Keratinocyte (primary cell): ENCODE data around the gene GRK5. TPM values are rescaled to one million over a fixed set of nuclear protein-coding genes. Genes with fewer than 3 reads are reported as not detected.

Experiments used
- DNase-seq: peaks from one replicate; pipeline ENCODE4 v3.0.0-alpha.2; 2011; ENCODE audit warnings: low read depth, missing footprints, low spot score
- FAIRE-seq: peaks from 2 replicates; lab custom pipeline; 2011; peaks lifted over from hg19 to GRCh38; lab: Jason Lieb, UNC
- H2AFZ ChIP-seq: 2 replicates; pipeline ENCODE4 v1.6.0; 2012; ENCODE audit warnings: low read length, control low read depth, inconsistent platforms; ENCODE audit not compliant: control insufficient read depth
- H3K27ac ChIP-seq: 2 replicates; pipeline ENCODE4 v1.5.1; 2011; ENCODE audit warnings: low read length; ENCODE audit not compliant: control insufficient read depth, insufficient read depth
- H3K27me3 ChIP-seq: 3 replicates; pipeline ENCODE4 v1.6.0; 2011; ENCODE audit warnings: low read length; ENCODE audit not compliant: control insufficient read depth, insufficient read depth; ENCODE audit errors: extremely low read depth
- H3K36me3 ChIP-seq, 2 experiments: 2 replicates in 1 of 2; 3 replicates in 1 of 2; pipeline ENCODE4 v1.5.1; 2011; ENCODE audit warnings: low read length in 2 of 2, mild to moderate bottlenecking in 1 of 2; ENCODE audit not compliant: control insufficient read depth in 2 of 2, insufficient read depth in 2 of 2; ENCODE audit errors: extremely low read depth in 1 of 2
- H3K4me1 ChIP-seq: 3 replicates; pipeline ENCODE4 v1.5.1; 2011; ENCODE audit warnings: low read length; ENCODE audit not compliant: control insufficient read depth, insufficient read depth; ENCODE audit errors: extremely low read depth
- H3K4me2 ChIP-seq: 3 replicates; pipeline ENCODE4 v1.6.0; 2011; ENCODE audit warnings: low read depth, low read length; ENCODE audit not compliant: control insufficient read depth, insufficient read depth; ENCODE audit errors: extremely low read depth
- H3K4me3 ChIP-seq, 3 experiments: fragments of 200-600 bp in 1 of 3; sonication (generic) in 1 of 3; 2 replicates in 2 of 3; 3 replicates in 1 of 3; pipeline ENCODE4 v1.5.1; 2011 to 2016; ENCODE audit warnings: low read length in 3 of 3, mild to moderate bottlenecking in 3 of 3, control low read depth in 2 of 3, inconsistent platforms in 1 of 3, low read depth in 1 of 3, mixed read lengths in 1 of 3, mixed run types in 1 of 3, moderate library complexity in 1 of 3; ENCODE audit not compliant: control insufficient read depth in 2 of 3, insufficient read depth in 2 of 3; ENCODE audit errors: extremely low read depth in 1 of 3
- H3K79me2 ChIP-seq: 2 replicates; pipeline ENCODE4 v1.6.0; 2012; ENCODE audit warnings: low read length; ENCODE audit not compliant: control insufficient read depth, insufficient read depth
- H3K9ac ChIP-seq: 3 replicates; pipeline ENCODE4 v1.6.0; 2011; ENCODE audit warnings: low read length; ENCODE audit not compliant: control insufficient read depth, insufficient read depth; ENCODE audit errors: extremely low read depth
- H3K9me1 ChIP-seq: 3 replicates; pipeline ENCODE4 v1.6.0; 2011; ENCODE audit warnings: low read length; ENCODE audit not compliant: control insufficient read depth, insufficient read depth; ENCODE audit errors: extremely low read depth
- H3K9me3 ChIP-seq: 2 replicates; pipeline ENCODE4 v1.5.1; 2012; ENCODE audit warnings: low read depth, low read length; ENCODE audit not compliant: control insufficient read depth
- H4K20me1 ChIP-seq: 3 replicates; pipeline ENCODE4 v1.6.0; 2011; ENCODE audit warnings: low read length; ENCODE audit not compliant: control insufficient read depth, insufficient read depth; ENCODE audit errors: extremely low read depth
- CTCF ChIP-seq, 3 experiments: IDR thresholded peaks in 1 of 3; conservative IDR thresholded peaks in 1 of 3; optimal IDR thresholded peaks in 1 of 3; 2 replicates in 2 of 3; 3 replicates in 1 of 3; pipeline versions ENCODE3 to v1.5.1; 2011; ENCODE audit warnings: low read length in 3 of 3, mild to moderate bottlenecking in 3 of 3, moderate library complexity in 2 of 3, control low read depth in 1 of 3, inconsistent platforms in 1 of 3; ENCODE audit not compliant: insufficient read depth in 2 of 3; ENCODE audit errors: extremely low read depth in 1 of 3
- EZH2 ChIP-seq: IDR thresholded peaks from one replicate; pipeline ENCODE4 v1.6.1; 2012; ENCODE audit warnings: inconsistent platforms, mild to moderate bottlenecking, low read length, moderate library complexity
- dilution Hi-C: fragments of 300-500 bp; cut with MboI; formaldehyde crosslinking; loops from one replicate; pipeline ENCODE4 v1.7.0; 2020; ENCODE audit warnings: low sequenced_read_pairs; ENCODE audit not compliant: extremely low pct_ligation_motif_present
- polyA plus RNA-seq, 5 experiments: library from polyadenylated mRNA; depleted of rRNA in 3 of 5; stranded (reverse) in 3 of 5; stranded (forward) in 1 of 5; unstranded in 1 of 5; fragments of >200 nt; gene quantifications; 1 replicate in 1 of 5; 2 replicates in 3 of 5; 3 replicates in 1 of 5; pipeline versions ENCODE4 v1.2.1 to v1.2.3, GENCODE V29; 2011 to 2012; ENCODE audit warnings: missing spikeins in 2 of 5, low read depth in 1 of 5, low replicate concordance in 1 of 5

The GRK5 gene
- polyA plus RNA-seq, 1 donor (not counting 4 experiments of a cell fraction or from before 2014, with no cell fraction given) = 7.6 TPM

- Histone ChIP-seq H3K27me3 (no peaks in the 10 kb centered on the region), H3K9ac (no peak overlapping the region), H3K79me2 (no peaks in the 10 kb centered on the region), H2AFZ (no peak overlapping the region), H3K36me3 (no peaks in the 10 kb centered on the region), H3K4me3 (peak overlapping the region in 1 of 3 experiments; percentile 36), H3K4me2 (peak overlapping the region; percentile 60), H3K4me1 (peaks cover 46% of the 10 kb centered on the region), H3K9me3 (no peaks in the 10 kb centered on the region), H4K20me1 (no peaks in the 10 kb centered on the region), H3K9me1 (peaks cover 2% of the 10 kb centered on the region), H3K27ac (peak overlapping the region; percentile 83)
- DNase-seq (no peak), FAIRE-seq (peak; percentile 44)
- TF ChIP-seq EZH2 (no peak), CTCF (optimal IDR thresholded peaks at IDR 0.05 in 1 of 3, IDR thresholded peaks at IDR 0.05 in 1 of 3, conservative IDR thresholded peaks at IDR 0.05 in 1 of 3; ENCODE audit: extremely low read depth in 1 of 3, insufficient read depth in 2 of 3, low read length in 3 of 3) (no peak)
- dilution Hi-C loops = no loop called here
Measured at GRCh38 chr10:119306986-119307392, 99.6 kb downstream of the GRK5 start.

- Histone ChIP-seq H3K4me2 (no peak overlapping the region), H3K9me1 (peaks cover 2% of the 10 kb centered on the region), H3K4me3 (no peak overlapping the region), H3K36me3 (no peaks in the 10 kb centered on the region), H3K9me3 (no peaks in the 10 kb centered on the region), H2AFZ (no peak overlapping the region), H3K27ac (no peak overlapping the region), H4K20me1 (no peaks in the 10 kb centered on the region), H3K4me1 (peaks cover 46% of the 10 kb centered on the region), H3K27me3 (no peaks in the 10 kb centered on the region), H3K9ac (no peak overlapping the region), H3K79me2 (peaks cover 2% of the 10 kb centered on the region)
- dilution Hi-C loops = no loop called here
- TF ChIP-seq EZH2 = no peak
- TF ChIP-seq CTCF (optimal IDR thresholded peaks at IDR 0.05 in 1 of 3, IDR thresholded peaks at IDR 0.05 in 1 of 3, conservative IDR thresholded peaks at IDR 0.05 in 1 of 3; ENCODE audit: extremely low read depth in 1 of 3, insufficient read depth in 2 of 3, low read length in 3 of 3) = no peak
- FAIRE-seq (no peak), DNase-seq (no peak)
Measured at GRCh38 chr10:119308089-119308488, 100.7 kb downstream of the GRK5 start.
